ENCODE measurements around the gene JTB.

The JTB gene

GRCh38 chr1:153990468-153991150 lies 13.1 kb upstream of the JTB start, which contains the start of gene RPS27:
TSS of gene RPS27 (plus strand) at chr1:153990762. CDS start at chr1:153990797, 35 bp downstream.
- TF ChIP-seq ZC3H10 (CRISPR knock-in tag; IDR thresholded peaks at IDR 0.05) = peak; percentile 84
- TF ChIP-seq ESRRG (CRISPR knock-in tag; IDR thresholded peaks at IDR 0.05) = no peak
- TF ChIP-seq, protein P1, sequence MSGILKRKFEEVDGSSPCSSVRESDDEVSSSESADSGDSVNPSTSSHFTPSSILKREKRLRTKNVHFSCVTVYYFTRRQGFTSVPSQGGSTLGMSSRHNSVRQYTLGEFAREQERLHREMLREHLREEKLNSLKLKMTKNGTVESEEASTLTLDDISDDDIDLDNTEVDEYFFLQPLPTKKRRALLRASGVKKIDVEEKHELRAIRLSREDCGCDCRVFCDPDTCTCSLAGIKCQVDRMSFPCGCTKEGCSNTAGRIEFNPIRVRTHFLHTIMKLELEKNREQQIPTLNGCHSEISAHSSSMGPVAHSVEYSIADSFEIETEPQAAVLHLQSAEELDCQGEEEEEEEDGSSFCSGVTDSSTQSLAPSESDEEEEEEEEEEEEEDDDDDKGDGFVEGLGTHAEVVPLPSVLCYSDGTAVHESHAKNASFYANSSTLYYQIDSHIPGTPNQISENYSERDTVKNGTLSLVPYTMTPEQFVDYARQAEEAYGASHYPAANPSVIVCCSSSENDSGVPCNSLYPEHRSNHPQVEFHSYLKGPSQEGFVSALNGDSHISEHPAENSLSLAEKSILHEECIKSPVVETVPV (CRISPR knock-in tag; IDR thresholded peaks at IDR 0.05) = no peak
- TF ChIP-seq CSDC2 (CRISPR knock-in tag; IDR thresholded peaks at IDR 0.05) = no peak
- no peak for TF ChIP-seq ZNF565 (CRISPR knock-in tag; conservative IDR thresholded peaks at IDR 0.05; ENCODE audit: low read depth)
- no peak for TF ChIP-seq BACH2 (CRISPR knock-in tag; IDR thresholded peaks at IDR 0.05; ENCODE audit: borderline replicate concordance)
- peak; percentile 71; the same call in 1 of the 2 replicates for TF ChIP-seq RARB (CRISPR knock-in tag; IDR thresholded peaks at IDR 0.05)
- no peak for TF ChIP-seq SNAI2 (CRISPR knock-in tag; IDR thresholded peaks at IDR 0.05)
- no peak for TF ChIP-seq PPARA (CRISPR knock-in tag; IDR thresholded peaks at IDR 0.05; ENCODE audit: borderline replicate concordance)
- no peak for TF ChIP-seq TCF4 (CRISPR knock-in tag; IDR thresholded peaks at IDR 0.05; ENCODE audit: borderline replicate concordance)
- TF ChIP-seq ZFP3 (CRISPR knock-in tag; IDR thresholded peaks at IDR 0.05) = no peak
- TF ChIP-seq TSHZ2 (CRISPR knock-in tag; IDR thresholded peaks at IDR 0.05) = no peak
- peak; percentile 92 for TF ChIP-seq TOX (CRISPR knock-in tag; IDR thresholded peaks at IDR 0.05; ENCODE audit: borderline replicate concordance)
- no peak for TF ChIP-seq CREB5 (CRISPR knock-in tag; IDR thresholded peaks at IDR 0.05; ENCODE audit: low read depth)
- TF ChIP-seq ZFP30 (CRISPR knock-in tag; IDR thresholded peaks at IDR 0.05) = no peak
- no peak for TF ChIP-seq ARNTL (CRISPR knock-in tag; IDR thresholded peaks at IDR 0.05; ENCODE audit: borderline replicate concordance, low read depth)
- TF ChIP-seq ZNF70 (CRISPR knock-in tag; IDR thresholded peaks at IDR 0.05) = no peak
- TF ChIP-seq PATZ1 (CRISPR knock-in tag; IDR thresholded peaks at IDR 0.05; ENCODE audit: borderline replicate concordance) = peak; percentile 27; the same call in 1 of the 2 replicates
- TF ChIP-seq OSR1 (CRISPR knock-in tag; IDR thresholded peaks at IDR 0.05) = no peak
- no peak for TF ChIP-seq ZNF8 (CRISPR knock-in tag; IDR thresholded peaks at IDR 0.05)
- no peak for TF ChIP-seq ISL1 (CRISPR knock-in tag; IDR thresholded peaks at IDR 0.05)
- TF ChIP-seq GLIS3 (CRISPR knock-in tag; IDR thresholded peaks at IDR 0.05) = no peak
- TF ChIP-seq, protein P2, sequence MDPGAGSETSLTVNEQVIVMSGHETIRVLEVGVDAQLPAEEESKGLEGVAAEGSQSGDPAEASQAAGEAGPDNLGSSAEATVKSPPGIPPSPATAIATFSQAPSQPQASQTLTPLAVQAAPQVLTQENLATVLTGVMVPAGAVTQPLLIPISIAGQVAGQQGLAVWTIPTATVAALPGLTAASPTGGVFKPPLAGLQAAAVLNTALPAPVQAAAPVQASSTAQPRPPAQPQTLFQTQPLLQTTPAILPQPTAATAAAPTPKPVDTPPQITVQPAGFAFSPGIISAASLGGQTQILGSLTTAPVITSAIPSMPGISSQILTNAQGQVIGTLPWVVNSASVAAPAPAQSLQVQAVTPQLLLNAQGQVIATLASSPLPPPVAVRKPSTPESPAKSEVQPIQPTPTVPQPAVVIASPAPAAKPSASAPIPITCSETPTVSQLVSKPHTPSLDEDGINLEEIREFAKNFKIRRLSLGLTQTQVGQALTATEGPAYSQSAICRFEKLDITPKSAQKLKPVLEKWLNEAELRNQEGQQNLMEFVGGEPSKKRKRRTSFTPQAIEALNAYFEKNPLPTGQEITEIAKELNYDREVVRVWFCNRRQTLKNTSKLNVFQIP (CRISPR knock-in tag; IDR thresholded peaks at IDR 0.05; ENCODE audit: borderline replicate concordance, low read depth) = peak; percentile 76; the same call in 1 of the 2 replicates
- peak; percentile 49 for ATAC-seq

DNA sequence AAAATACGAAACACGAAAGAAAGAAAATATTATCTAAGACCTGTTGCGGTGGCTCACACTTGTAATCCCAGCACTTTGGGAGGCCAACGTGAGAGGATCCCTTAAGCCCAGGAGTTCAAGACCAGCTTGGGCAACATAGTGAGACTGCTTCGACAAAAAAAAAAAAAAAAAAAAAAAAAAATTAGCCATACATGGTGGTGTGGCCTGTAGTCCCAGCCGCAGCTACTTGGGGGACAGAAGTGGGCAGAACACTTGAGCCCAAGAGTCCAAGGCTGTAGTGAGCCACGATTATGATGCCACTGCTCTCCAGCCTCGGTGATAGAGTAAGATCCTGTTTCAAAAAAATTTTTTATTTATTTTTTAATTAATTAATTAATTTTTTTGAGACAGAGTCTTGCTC lies 10.1 kb upstream of the JTB start:
- ATAC-seq = no peak
- TF ChIP-seq BACH2 (CRISPR knock-in tag; IDR thresholded peaks at IDR 0.05; ENCODE audit: borderline replicate concordance) (no peak), CREB5 (CRISPR knock-in tag; IDR thresholded peaks at IDR 0.05; ENCODE audit: low read depth) (no peak), PATZ1 (CRISPR knock-in tag; IDR thresholded peaks at IDR 0.05; ENCODE audit: borderline replicate concordance) (no peak), OSR1 (CRISPR knock-in tag; IDR thresholded peaks at IDR 0.05) (no peak), ZC3H10 (CRISPR knock-in tag; IDR thresholded peaks at IDR 0.05) (no peak), ARNTL (CRISPR knock-in tag; IDR thresholded peaks at IDR 0.05; ENCODE audit: borderline replicate concordance, low read depth) (no peak), ZFP30 (CRISPR knock-in tag; IDR thresholded peaks at IDR 0.05) (no peak), ZFP3 (CRISPR knock-in tag; IDR thresholded peaks at IDR 0.05) (no peak)
- TF ChIP-seq, protein P1 (CRISPR knock-in tag; IDR thresholded peaks at IDR 0.05) = no peak

Data from SK-N-SH treated with all-trans-retinoic acid at 6 μM for 48 hours (cell line).